ENCODE results near the gene AP5Z1. TPM values are rescaled to one million over a fixed set of nuclear protein-coding genes. Genes with fewer than 3 reads are reported as not detected.

Gene AP5Z1
- total RNA-seq, 2 donors from 2014 or later, result 20.2 to 23.4 TPM

DNA sequence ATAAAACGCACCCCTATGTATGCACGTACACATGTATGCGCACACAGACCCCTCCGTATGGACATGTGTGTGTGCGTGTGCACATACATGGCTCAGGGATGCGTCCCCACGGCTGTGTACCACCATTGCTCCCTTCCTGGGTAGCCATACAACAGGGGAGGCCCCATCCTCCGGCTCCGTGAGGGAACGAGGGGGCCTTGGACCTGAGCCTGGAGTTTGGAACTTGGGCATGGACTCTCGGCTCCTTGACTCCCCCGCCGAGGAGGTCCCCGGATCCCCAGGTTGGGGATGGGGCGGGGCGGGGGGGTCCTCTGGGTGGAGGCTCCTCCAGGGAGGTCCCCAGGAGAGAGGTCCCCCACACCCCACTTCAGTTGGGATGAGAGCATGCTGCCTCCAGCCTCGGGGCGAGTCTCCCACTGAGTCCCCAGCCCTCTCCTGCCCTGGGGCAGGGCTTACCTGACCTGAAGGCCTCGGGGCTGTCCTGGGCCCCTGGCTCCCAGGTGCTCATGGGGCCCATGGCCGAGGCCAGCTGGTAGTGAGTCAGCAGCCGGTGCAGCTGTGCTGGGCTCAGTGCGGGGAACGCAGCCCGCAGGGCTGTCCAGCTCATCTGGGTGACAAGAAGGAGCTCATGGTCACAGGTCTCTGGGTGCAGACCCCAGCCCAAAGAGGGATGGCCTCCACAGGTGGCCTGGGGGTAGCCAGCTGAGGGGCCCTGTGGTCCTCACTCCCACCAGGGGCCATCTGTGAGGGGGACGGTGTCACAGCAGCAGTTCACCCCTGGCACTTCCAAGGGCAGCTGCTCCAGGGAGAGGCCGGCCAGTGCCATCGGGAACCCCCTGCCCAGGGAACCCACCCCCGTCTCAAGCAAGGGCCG, 29.9 kb downstream of the AP5Z1 start:
- DNase-seq (peak in 1 of 4 donors; percentile 10), ATAC-seq (no peak)
- intact Hi-C loops (cut with DNase I), result no loop called here
- Histone ChIP-seq H3K4me3 (no peak overlapping the region), H3K36me3 (replicated peaks in 1 of 2; ENCODE audit: insufficient read depth in 1 of 2, low read depth in 2 of 2) (no peaks in the 10 kb centered on the region), H3K27ac (no peak overlapping the region), H3K27me3 (no peaks in the 10 kb centered on the region), H3K4me1 (no peaks in the 10 kb centered on the region), H3K9me3 (no peaks in the 10 kb centered on the region)
- WGBS, 2 donors, result 72 to 75% methylated on average over 12 to 19 of the region's 29 CpGs
- TF ChIP-seq POLR2A (IDR thresholded peaks at IDR 0.05), result no peak
- TF ChIP-seq, protein P1, sequence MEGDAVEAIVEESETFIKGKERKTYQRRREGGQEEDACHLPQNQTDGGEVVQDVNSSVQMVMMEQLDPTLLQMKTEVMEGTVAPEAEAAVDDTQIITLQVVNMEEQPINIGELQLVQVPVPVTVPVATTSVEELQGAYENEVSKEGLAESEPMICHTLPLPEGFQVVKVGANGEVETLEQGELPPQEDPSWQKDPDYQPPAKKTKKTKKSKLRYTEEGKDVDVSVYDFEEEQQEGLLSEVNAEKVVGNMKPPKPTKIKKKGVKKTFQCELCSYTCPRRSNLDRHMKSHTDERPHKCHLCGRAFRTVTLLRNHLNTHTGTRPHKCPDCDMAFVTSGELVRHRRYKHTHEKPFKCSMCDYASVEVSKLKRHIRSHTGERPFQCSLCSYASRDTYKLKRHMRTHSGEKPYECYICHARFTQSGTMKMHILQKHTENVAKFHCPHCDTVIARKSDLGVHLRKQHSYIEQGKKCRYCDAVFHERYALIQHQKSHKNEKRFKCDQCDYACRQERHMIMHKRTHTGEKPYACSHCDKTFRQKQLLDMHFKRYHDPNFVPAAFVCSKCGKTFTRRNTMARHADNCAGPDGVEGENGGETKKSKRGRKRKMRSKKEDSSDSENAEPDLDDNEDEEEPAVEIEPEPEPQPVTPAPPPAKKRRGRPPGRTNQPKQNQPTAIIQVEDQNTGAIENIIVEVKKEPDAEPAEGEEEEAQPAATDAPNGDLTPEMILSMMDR (IDR thresholded peaks at IDR 0.05), result no peak

DNA sequence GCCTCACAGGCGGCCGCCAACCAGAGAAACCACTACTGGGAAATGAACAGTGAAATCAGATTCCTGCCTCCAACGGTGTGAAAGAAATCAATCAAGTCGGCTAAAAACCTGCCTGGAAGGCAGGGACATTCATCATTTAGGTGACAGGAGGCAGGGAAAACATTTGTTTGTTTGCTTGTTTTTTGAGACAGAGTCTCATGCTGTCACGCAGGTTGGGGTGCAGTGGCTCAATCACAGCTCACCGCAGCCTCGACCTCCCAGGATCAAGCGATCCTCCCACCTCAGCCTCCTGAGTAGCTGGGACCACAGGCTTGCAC, 30.5 kb downstream of the AP5Z1 start:
- H3K27ac ChIP-seq, result no peak overlapping the region

GRCh38 chr7:4806983-4807597, 31.7 kb downstream of the AP5Z1 start:
- no peak for ATAC-seq
- no peaks in the 10 kb centered on the region for H3K4me1 ChIP-seq

More for the DNA sequence above, 30.5 kb downstream of the AP5Z1 start:
- Histone ChIP-seq H3K4me3 (no peak overlapping the region), H3K27me3 (no peaks in the 10 kb centered on the region), H3K9me3 (no peaks in the 10 kb centered on the region), H3K4me1 (no peaks in the 10 kb centered on the region), H3K36me3 (replicated peaks in 1 of 2; ENCODE audit: insufficient read depth in 1 of 2, low read depth in 2 of 2) (no peaks in the 10 kb centered on the region)
- ATAC-seq (no peak), DNase-seq (no peak)
- 53 to 54% methylated on average over 8 of the region's 8 CpGs for WGBS, 2 donors
- TF ChIP-seq, protein P1 (IDR thresholded peaks at IDR 0.05), result no peak
- TF ChIP-seq POLR2A (IDR thresholded peaks at IDR 0.05), result no peak
- intact Hi-C loops (cut with DNase I), result no loop called here

DNA sequence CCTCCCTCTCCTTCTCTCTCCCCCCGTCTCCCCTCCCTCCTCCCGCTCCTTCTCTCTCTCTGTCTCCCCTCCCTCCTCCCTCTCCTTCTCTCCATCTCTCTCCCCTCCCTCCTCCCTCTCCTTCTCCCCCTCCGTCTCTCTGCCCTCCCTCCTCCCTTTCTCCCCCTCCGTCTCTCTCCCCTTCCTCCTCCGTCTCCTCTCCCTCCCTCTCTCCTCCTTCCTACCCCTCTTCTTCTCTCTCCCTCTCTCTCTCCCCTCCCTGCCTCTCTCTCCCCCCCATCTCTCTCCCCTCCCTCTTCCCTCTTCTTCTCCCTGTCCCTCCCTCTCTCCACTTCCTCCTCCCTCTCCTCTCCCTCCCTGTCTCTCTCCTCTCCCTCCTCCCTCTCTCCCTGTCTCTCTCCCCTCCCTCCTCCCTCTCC, 32.2 kb downstream of the AP5Z1 start:
- WGBS, 2 donors, result 47 to 72% methylated on average over 3 of the region's 5 CpGs
- Histone ChIP-seq H3K9me3 (no peaks in the 10 kb centered on the region), H3K4me1 (no peaks in the 10 kb centered on the region), H3K27ac (no peak overlapping the region), H3K27me3 (no peaks in the 10 kb centered on the region), H3K36me3 (replicated peaks in 1 of 2; ENCODE audit: insufficient read depth in 1 of 2, low read depth in 2 of 2) (no peaks in the 10 kb centered on the region), H3K4me3 (no peak overlapping the region)
- intact Hi-C loops (cut with DNase I), result no loop called here
- no peak for DNase-seq
- no peak for TF ChIP-seq POLR2A (IDR thresholded peaks at IDR 0.05)
- TF ChIP-seq, protein P1 (IDR thresholded peaks at IDR 0.05), result no peak
- no peak for ATAC-seq

More at GRCh38 chr7:4806983-4807597, 31.7 kb downstream of the AP5Z1 start:
- WGBS, 2 donors, result 75 to 76% methylated on average over 17 of the region's 17 CpGs
- TF ChIP-seq POLR2A (IDR thresholded peaks at IDR 0.05), result no peak
- TF ChIP-seq, protein P1 (IDR thresholded peaks at IDR 0.05), result no peak
- Histone ChIP-seq H3K27ac (no peak overlapping the region), H3K36me3 (replicated peaks in 1 of 2; ENCODE audit: insufficient read depth in 1 of 2, low read depth in 2 of 2) (no peaks in the 10 kb centered on the region), H3K9me3 (no peaks in the 10 kb centered on the region), H3K27me3 (no peaks in the 10 kb centered on the region), H3K4me3 (no peak overlapping the region)
- DNase-seq, result no peak
- intact Hi-C loops (cut with DNase I), result no loop called here

Measured in body of pancreas (tissue), 4 donors.